NCI-H2196 treated with DMSO at 0.1 percent for 48 hours (cell line): ENCODE results near the gene IRF2.

Experiments used
- DNase-seq: peaks from one replicate; lab custom pipeline; 2025; ENCODE audit not compliant: unreplicated experiment; lab: John Stamatoyannopoulos, UW

IRF2 gene

GRCh38 chr4:184474263-184475095 is at the start of gene IRF2:
TSS of gene IRF2 (minus strand) at chr4:184474550. CDS start at chr4:184429064, 45,486 bp downstream.
- peak; percentile 74 for DNase-seq

- no peak for DNase-seq
Observed at GRCh38 chr4:184515606-184516005, 41.3 kb upstream of the IRF2 start.

GRCh38 chr4:184514121-184514988 is 40.0 kb upstream of the IRF2 start:
- DNase-seq = no peak

GRCh38 chr4:184513802-184514120 is 39.4 kb upstream of the IRF2 start:
- DNase-seq = no peak

- DNase-seq = no peak
Observed at GRCh38 chr4:184511156-184511555, 36.8 kb upstream of the IRF2 start.

GRCh38 chr4:184510401-184510800 is 36.1 kb upstream of the IRF2 start:
- DNase-seq = no peak

GRCh38 chr4:184506527-184507121 is 32.3 kb upstream of the IRF2 start:
- no peak for DNase-seq

- DNase-seq = no peak
Observed at GRCh38 chr4:184504385-184504784, 30.0 kb upstream of the IRF2 start.

- no peak for DNase-seq
Observed at GRCh38 chr4:184503869-184504300, 29.5 kb upstream of the IRF2 start.

- no peak for DNase-seq
Observed at GRCh38 chr4:184500748-184501589, 26.6 kb upstream of the IRF2 start.

GRCh38 chr4:184499996-184500395 is 25.6 kb upstream of the IRF2 start:
- no peak for DNase-seq

GRCh38 chr4:184498598-184498997 is 24.2 kb upstream of the IRF2 start:
- DNase-seq = no peak

- DNase-seq = no peak
Observed at GRCh38 chr4:184489771-184490170, 15.4 kb upstream of the IRF2 start.

- DNase-seq = no peak
Observed at GRCh38 chr4:184487503-184487902, 13.2 kb upstream of the IRF2 start.

- DNase-seq = no peak
Observed at GRCh38 chr4:184485279-184485678, 10.9 kb upstream of the IRF2 start.

- no peak for DNase-seq
Observed at GRCh38 chr4:184481544-184481943, 7.2 kb upstream of the IRF2 start.

GRCh38 chr4:184479516-184479950 is 5.2 kb upstream of the IRF2 start:
- DNase-seq = no peak

- no peak for DNase-seq
Observed at GRCh38 chr4:184477201-184477999, 3.0 kb upstream of the IRF2 start.

- DNase-seq = no peak
Observed at GRCh38 chr4:184476695-184477094, 2.3 kb upstream of the IRF2 start.

- DNase-seq = no peak
Observed at GRCh38 chr4:184475498-184475897, 1.1 kb upstream of the IRF2 start.
